Thyroid gland (tissue), 4 donors: ENCODE measurements around the gene APOO.

ENCODE experiments used
- POLR2A ChIP-seq, 2 donors: fragments of 450-650 bp; IDR thresholded peaks; one replicate each; pipeline ENCODE4 v1.6.1; 2017; ENCODE audit warnings: antibody characterized with exemption in 2 of 2, mild to moderate bottlenecking in 2 of 2, moderate library complexity in 1 of 2
- TF ChIP-seq, protein P1 (sequence below), 6 experiments: fragments of 200-600 bp in 3 of 6; fragments of 450-650 bp in 3 of 6; sonication (generic) in 3 of 6; IDR thresholded peaks; one replicate each; pipeline ENCODE4 v1.5.1; 2016 to 2019; ENCODE audit warnings: antibody characterized with exemption in 6 of 6, mild to moderate bottlenecking in 2 of 6, inconsistent platforms in 1 of 6, moderate library complexity in 1 of 6

DNA sequence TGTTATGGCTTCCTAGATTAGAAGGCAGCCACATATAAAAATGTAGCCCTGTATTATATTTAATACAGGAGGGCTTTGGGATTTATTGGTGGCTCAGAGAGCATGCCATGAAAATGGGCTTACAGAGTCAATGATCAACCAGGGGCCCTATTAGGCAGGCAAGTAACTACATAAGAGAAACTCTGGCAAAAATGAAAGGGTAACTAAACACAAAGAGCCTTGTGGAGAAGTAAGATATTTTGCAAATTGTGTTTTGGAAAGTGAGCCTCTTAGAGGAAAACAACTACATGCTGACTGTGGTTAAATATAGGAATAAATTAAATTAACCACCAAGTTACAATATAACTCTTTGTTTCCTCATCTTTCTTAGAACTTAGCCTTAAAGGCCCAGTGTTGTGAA, 119.2 kb downstream of the APOO start:
- TF ChIP-seq, protein P1, sequence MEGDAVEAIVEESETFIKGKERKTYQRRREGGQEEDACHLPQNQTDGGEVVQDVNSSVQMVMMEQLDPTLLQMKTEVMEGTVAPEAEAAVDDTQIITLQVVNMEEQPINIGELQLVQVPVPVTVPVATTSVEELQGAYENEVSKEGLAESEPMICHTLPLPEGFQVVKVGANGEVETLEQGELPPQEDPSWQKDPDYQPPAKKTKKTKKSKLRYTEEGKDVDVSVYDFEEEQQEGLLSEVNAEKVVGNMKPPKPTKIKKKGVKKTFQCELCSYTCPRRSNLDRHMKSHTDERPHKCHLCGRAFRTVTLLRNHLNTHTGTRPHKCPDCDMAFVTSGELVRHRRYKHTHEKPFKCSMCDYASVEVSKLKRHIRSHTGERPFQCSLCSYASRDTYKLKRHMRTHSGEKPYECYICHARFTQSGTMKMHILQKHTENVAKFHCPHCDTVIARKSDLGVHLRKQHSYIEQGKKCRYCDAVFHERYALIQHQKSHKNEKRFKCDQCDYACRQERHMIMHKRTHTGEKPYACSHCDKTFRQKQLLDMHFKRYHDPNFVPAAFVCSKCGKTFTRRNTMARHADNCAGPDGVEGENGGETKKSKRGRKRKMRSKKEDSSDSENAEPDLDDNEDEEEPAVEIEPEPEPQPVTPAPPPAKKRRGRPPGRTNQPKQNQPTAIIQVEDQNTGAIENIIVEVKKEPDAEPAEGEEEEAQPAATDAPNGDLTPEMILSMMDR (IDR thresholded peaks at IDR 0.05): no peak
- no peak for TF ChIP-seq POLR2A (IDR thresholded peaks at IDR 0.05)
